Naive thymus-derived CD4-positive, alpha-beta T cell (primary cell): ENCODE results near the gene MANSC1. TPM values are rescaled to one million over a fixed set of nuclear protein-coding genes. Genes with fewer than 3 reads are reported as not detected.
"Not testable (repeated sequence)": the region's sequence is repeated elsewhere in the genome, so short reads cannot be mapped to it uniquely, and the experiment has no call there.

ENCODE experiments used
- ATAC-seq: fragments of 150-1000 bp; cut with Tn5 transposase; 2 replicates; pipeline ENCODE4 v1.10.0; 2021; ENCODE audit warnings: mild to moderate bottlenecking, moderate library complexity
- CTCF ChIA-PET: fragments of 350-600 bp; sonication (Branson Sonifier 250); formaldehyde crosslinking; loops from one replicate; lab custom pipeline; 2021; ENCODE audit warnings: antibody characterized with exemption; lab: Charles Lee
- POLR2A ChIA-PET: fragments of 350-600 bp; sonication (Branson Sonifier 250); formaldehyde crosslinking; loops from one replicate; lab custom pipeline; 2021; ENCODE audit warnings: antibody characterized with exemption, inconsistent platforms; lab: Charles Lee
- DNase-seq, 9 donors: peaks; one replicate each; pipeline versions ENCODE4 v3.0.0 to v3.0.0-alpha.2; 2020 to 2022; ENCODE audit warnings: mixed read lengths in 1 of 9
- H3K27ac ChIP-seq: one replicate; pipeline ENCODE4 v1.7.0; 2013; ENCODE audit warnings: mild to moderate bottlenecking, low read depth, low read length, moderate library complexity
- H3K27me3 ChIP-seq, 2 donors: one replicate each; pipeline ENCODE4 v1.7.0; 2013; ENCODE audit warnings: low read length in 2 of 2, mild to moderate bottlenecking in 2 of 2, moderate library complexity in 2 of 2; ENCODE audit not compliant: control insufficient read depth in 2 of 2, insufficient read depth in 2 of 2
- H3K36me3 ChIP-seq, 3 experiments: 1 replicate in 2 of 3; 2 replicates in 1 of 3; pipeline ENCODE4 v1.7.0; 2013; ENCODE audit warnings: low read length in 3 of 3, mild to moderate bottlenecking in 3 of 3, moderate library complexity in 1 of 3; ENCODE audit not compliant: insufficient read depth in 3 of 3, control insufficient read depth in 2 of 3
- H3K4me1 ChIP-seq, 2 donors: one replicate each; pipeline ENCODE4 v1.7.0; 2013; ENCODE audit warnings: low read length in 2 of 2, mild to moderate bottlenecking in 2 of 2, moderate library complexity in 1 of 2; ENCODE audit not compliant: control insufficient read depth in 2 of 2, insufficient read depth in 2 of 2
- H3K4me3 ChIP-seq: 2 replicates; pipeline ENCODE4 v1.7.0; 2013; ENCODE audit warnings: mild to moderate bottlenecking, low read length
- H3K9me3 ChIP-seq, 3 experiments: 1 replicate in 2 of 3; 2 replicates in 1 of 3; pipeline ENCODE4 v1.7.0; 2013; ENCODE audit warnings: low read length in 3 of 3; ENCODE audit not compliant: control insufficient read depth in 2 of 3
- H3K27ac Mint-ChIP-seq, 9 donors: one replicate each; pipeline ENCODE4 v1.8.0; 2020 to 2022; ENCODE audit warnings: mixed read lengths in 9 of 9, mild to moderate bottlenecking in 8 of 9, moderate library complexity in 5 of 9, inconsistent platforms in 2 of 9
- H3K27me3 Mint-ChIP-seq, 5 donors: one replicate each; pipeline ENCODE4 v1.8.0; 2021 to 2022; ENCODE audit warnings: mixed read lengths in 5 of 5, mild to moderate bottlenecking in 1 of 5
- H3K36me3 Mint-ChIP-seq, 5 donors: one replicate each; pipeline ENCODE4 v1.8.0; 2020 to 2022; ENCODE audit warnings: mixed read lengths in 5 of 5, mild to moderate bottlenecking in 3 of 5, inconsistent platforms in 1 of 5
- H3K4me1 Mint-ChIP-seq, 7 donors: one replicate each; pipeline ENCODE4 v1.8.0; 2020 to 2022; ENCODE audit warnings: mixed read lengths in 7 of 7, mild to moderate bottlenecking in 3 of 7, inconsistent platforms in 1 of 7
- H3K4me3 Mint-ChIP-seq, 10 donors: one replicate each; pipeline ENCODE4 v1.8.0; 2020 to 2022; ENCODE audit warnings: mild to moderate bottlenecking in 10 of 10, mixed read lengths in 10 of 10, moderate library complexity in 6 of 10, inconsistent platforms in 2 of 10
- H3K9me3 Mint-ChIP-seq, 11 donors: one replicate each; pipeline ENCODE4 v1.8.0; 2020 to 2022; ENCODE audit warnings: mixed read lengths in 11 of 11, mild to moderate bottlenecking in 4 of 11, inconsistent platforms in 1 of 11, moderate library complexity in 1 of 11
- intact Hi-C, 2 donors: fragments of 100-400 bp; cut with micrococcal nuclease; formaldehyde crosslinking; loops; one replicate each; pipeline ENCODE4 v1.15.1; 2023
- polyA plus RNA-seq, 2 donors: library from polyadenylated mRNA; unstranded; fragments of 300-500 nt; fragmentation: Illumina TruSeq; gene quantifications; one replicate each; pipeline ENCODE4 v1.2.3, GENCODE V29; 2021
- total RNA-seq, 6 experiments: library from RNA in 5 of 6; stranded (reverse) in 5 of 6; gene quantifications; 1 replicate in 5 of 6; 2 replicates in 1 of 6; pipeline ENCODE4 v1.2.3 and lab custom pipeline; 2021 to 2026

Gene MANSC1
- total and polyA plus RNA-seq, 7 experiments from 2014 or later, result 0.60 to 4.2 (median 0.97) TPM

GRCh38 chr12:12351468-12352185 is 1.6 kb upstream of the MANSC1 start:
- not testable (repeated sequence) for H3K27me3 Mint-ChIP-seq, H3K4me3 ChIP-seq, H3K9me3 Mint-ChIP-seq, H3K36me3 ChIP-seq, H3K27me3 ChIP-seq, H3K9me3 ChIP-seq, ATAC-seq, DNase-seq, H3K36me3 Mint-ChIP-seq
- peaks cover 12 to 23% of the 10 kb centered on the region in 2 donors for H3K4me1 ChIP-seq
- ChIA-PET CTCF (interaction anchor here (0.5 to 1.1 kb wide), 4 partner anchors 13 to 809 kb away, joined by 3 to 6 read pairs (median 3); no protein-coding TSS in a partner anchor), POLR2A (interaction anchor here (1.5 to 2.2 kb wide), 3 partner anchors 9 to 352 kb away, joined by 4 to 5 read pairs (median 5); no protein-coding TSS in a partner anchor)
- H3K4me1 Mint-ChIP-seq, result peaks cover 31 to 73% (median 48%) of the 10 kb centered on the region in 7 donors
- H3K4me3 Mint-ChIP-seq, result peak overlapping the region in 5 of 10 donors; percentile 19 to 81 (median 77)
- H3K27ac Mint-ChIP-seq, result peak overlapping the region in 7 of 9 donors; percentile 76 to 92 (median 86)
- intact Hi-C loops, result loop anchor here (10.0 kb wide), 2 partner anchors 753 to 1177 kb away; partner anchors contain the start of genes GSG1 (in 1 of the 2) and SMIM10L1 (in 1 of the 2)
- H3K27ac ChIP-seq, result peak overlapping the region; percentile 69

- Histone ChIP-seq H3K4me3 (peak overlapping the region; percentile 48), H3K36me3 (no peaks in the 10 kb centered on the region), H3K27me3 (no peaks in the 10 kb centered on the region), H3K9me3 (no peaks in the 10 kb centered on the region), H3K27ac (peak overlapping the region; percentile 69), H3K4me1 (peaks cover 6 to 18% of the 10 kb centered on the region in 2 donors)
- intact Hi-C loops, result loop anchor here (10.0 kb wide), 2 partner anchors 754 to 1176 kb away; partner anchors contain the start of genes GSG1 (in 1 of the 2) and SMIM10L1 (in 1 of the 2)
- ATAC-seq (no peak), DNase-seq (no peak)
- peak overlapping the region in 8 of 9 donors; percentile 76 to 92 (median 86) for H3K27ac Mint-ChIP-seq
- H3K9me3 Mint-ChIP-seq, result peaks cover 0 to 5% (median 0%) of the 10 kb centered on the region in 11 donors
- ChIA-PET CTCF (interaction anchor here (0.5 to 1.3 kb wide), 5 partner anchors 12 to 809 kb away, joined by 3 to 8 read pairs (median 3); no protein-coding TSS in a partner anchor), POLR2A (interaction anchor here (1.5 to 2.2 kb wide), 5 partner anchors 10 to 365 kb away, joined by 4 to 9 read pairs (median 5); partner anchors contain the start of gene CDKN1B)
- peaks cover 0 to 7% (median 0%) of the 10 kb centered on the region in 5 donors for H3K27me3 Mint-ChIP-seq
- H3K4me1 Mint-ChIP-seq, result peaks cover 28 to 74% (median 47%) of the 10 kb centered on the region in 7 donors
- H3K4me3 Mint-ChIP-seq, result peak overlapping the region; percentile 74 to 84 (median 78)
- peaks cover 0 to 4% (median 0%) of the 10 kb centered on the region in 5 donors for H3K36me3 Mint-ChIP-seq
These were observed 924 bp upstream of the MANSC1 start for GRCh38 chr12:12350868-12351463.

GRCh38 chr12:12338527-12339168 is 11.4 kb downstream of the MANSC1 start:
- H3K27ac Mint-ChIP-seq, result peak overlapping the region in 7 of 9 donors; percentile 10 to 87 (median 62)
- CTCF ChIA-PET, result interaction anchor here (0.6 to 1.0 kb wide), 2 partner anchors 13 to 245 kb away, joined by 3 to 6 read pairs; no protein-coding TSS in a partner anchor

GRCh38 chr12:12336511-12336910 is 13.5 kb downstream of the MANSC1 start:
- Mint-ChIP-seq H3K36me3 (peaks cover 0 to 22% (median 3%) of the 10 kb centered on the region in 5 donors), H3K27me3 (no peaks in the 10 kb centered on the region), H3K4me3 (no peak overlapping the region), H3K9me3 (no peaks in the 10 kb centered on the region), H3K27ac (no peak overlapping the region), H3K4me1 (peaks cover 15 to 52% (median 38%) of the 10 kb centered on the region in 7 donors)
- Histone ChIP-seq H3K4me3 (no peak overlapping the region), H3K36me3 (no peaks in the 10 kb centered on the region), H3K27ac (no peak overlapping the region), H3K4me1 (peaks cover 0 to 10% of the 10 kb centered on the region in 2 donors), H3K27me3 (no peaks in the 10 kb centered on the region), H3K9me3 (no peaks in the 10 kb centered on the region)
- ChIA-PET CTCF (interaction anchor here (0.6 to 0.7 kb wide), 2 partner anchors 369 to 1561 kb away, joined by 3 read pairs; no protein-coding TSS in a partner anchor), POLR2A (interaction anchor here (0.9 to 2.0 kb wide), 3 partner anchors 13 to 298 kb away, joined by 3 to 10 read pairs (median 5); partner anchors contain the start of genes BORCS5 and MANSC1)
- DNase-seq (no peak), ATAC-seq (no peak)
- intact Hi-C loops, result no loop called here

More at GRCh38 chr12:12338527-12339168, 11.4 kb downstream of the MANSC1 start:
- no peak for DNase-seq
- intact Hi-C loops, result loop anchor here in 1 of 2 donors (1.0 kb wide), 1 partner anchor 11 kb away; no protein-coding TSS in a partner anchor
- H3K4me3 ChIP-seq, result no peak overlapping the region
- no peak overlapping the region for H3K27ac ChIP-seq
- peaks cover 0 to 10% of the 10 kb centered on the region in 2 donors for H3K4me1 ChIP-seq
- peaks cover 0 to 4% (median 0%) of the 10 kb centered on the region in 11 donors for H3K9me3 Mint-ChIP-seq
- H3K27me3 ChIP-seq, result no peaks in the 10 kb centered on the region
- no peaks in the 10 kb centered on the region for H3K36me3 ChIP-seq
- POLR2A ChIA-PET, result interaction anchor here (0.6 to 1.9 kb wide), 4 partner anchors 11 to 272 kb away, joined by 3 to 6 read pairs (median 4); partner anchors contain the start of gene MANSC1
- H3K36me3 Mint-ChIP-seq, result peaks cover 0 to 36% (median 15%) of the 10 kb centered on the region in 5 donors
- peak overlapping the region in 8 of 10 donors; percentile 9 to 81 (median 42) for H3K4me3 Mint-ChIP-seq
- no peaks in the 10 kb centered on the region for H3K27me3 Mint-ChIP-seq
- no peaks in the 10 kb centered on the region for H3K9me3 ChIP-seq
- peaks cover 12 to 51% (median 34%) of the 10 kb centered on the region in 7 donors for H3K4me1 Mint-ChIP-seq
- no peak for ATAC-seq

- CTCF ChIA-PET, result interaction anchor here (0.6 to 1.5 kb wide), 3 partner anchors 18 to 1560 kb away, joined by 3 read pairs; no protein-coding TSS in a partner anchor
- no peaks in the 10 kb centered on the region for H3K9me3 Mint-ChIP-seq
- peak overlapping the region in 1 of 9 donors; percentile 77 for H3K27ac Mint-ChIP-seq
- intact Hi-C loops, result no loop called here
- Histone ChIP-seq H3K27ac (no peak overlapping the region), H3K4me1 (peaks cover 0 to 10% of the 10 kb centered on the region in 2 donors), H3K36me3 (no peaks in the 10 kb centered on the region), H3K4me3 (no peak overlapping the region), H3K27me3 (no peaks in the 10 kb centered on the region), H3K9me3 (no peaks in the 10 kb centered on the region)
- POLR2A ChIA-PET, result interaction anchor here (1.2 to 2.0 kb wide), 2 partner anchors 14 to 21 kb away, joined by 5 to 10 read pairs; partner anchors contain the start of genes BORCS5 and MANSC1
- no peaks in the 10 kb centered on the region for H3K27me3 Mint-ChIP-seq
- no peak overlapping the region for H3K4me3 Mint-ChIP-seq
- H3K4me1 Mint-ChIP-seq, result peaks cover 15 to 52% (median 38%) of the 10 kb centered on the region in 7 donors
- peaks cover 0 to 19% (median 3%) of the 10 kb centered on the region in 5 donors for H3K36me3 Mint-ChIP-seq
- no peak for ATAC-seq
- DNase-seq, result no peak
These were observed 14.0 kb downstream of the MANSC1 start for GRCh38 chr12:12336049-12336411.
